IPS DF 4.7 (cell line): ENCODE results near the gene SMAD2.

Experiments used
- DNase-seq: peaks from one replicate; pipeline ENCODE4 v3.0.0-alpha.2; 2013; ENCODE audit warnings: low spot score; ENCODE audit errors: extremely low read depth

SMAD2 gene

GRCh38 chr18:47898055-47898454 lies 32.4 kb downstream of the SMAD2 start:
- DNase-seq = no peak

DNA sequence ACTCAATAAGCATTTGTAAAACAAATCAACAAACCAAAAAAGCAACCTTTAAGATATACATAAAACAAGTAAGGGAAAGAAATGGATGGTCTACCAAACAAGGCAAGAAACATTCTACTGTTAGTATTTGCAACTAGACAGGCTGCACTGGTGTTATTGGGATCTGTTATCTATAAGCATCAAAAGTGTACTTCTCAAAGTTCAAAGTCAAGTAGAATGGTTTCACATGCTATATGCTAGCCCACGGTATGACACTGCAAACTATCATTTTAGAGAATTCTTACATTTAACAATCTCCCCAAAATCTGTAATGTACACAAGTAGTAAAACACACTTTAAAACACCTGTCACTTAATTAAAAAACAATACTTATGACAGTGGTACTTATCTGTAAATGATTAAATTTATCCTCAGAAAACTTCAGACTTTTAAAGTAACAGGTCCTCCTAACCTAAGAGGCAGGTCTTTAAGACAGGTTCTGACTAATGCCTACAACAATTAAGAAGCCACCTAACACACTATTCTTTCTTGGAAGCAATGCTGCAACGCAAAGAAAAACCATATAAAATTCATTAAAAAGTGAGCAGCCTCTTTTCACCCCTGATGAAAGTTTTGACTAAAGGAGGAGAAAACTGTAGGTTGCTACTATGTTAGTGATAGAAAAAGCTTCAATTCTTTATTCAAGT lies 34.8 kb downstream of the SMAD2 start:
- DNase-seq = no peak

- no peak for DNase-seq
These were observed 36.3 kb downstream of the SMAD2 start for GRCh38 chr18:47893939-47894699.

DNA sequence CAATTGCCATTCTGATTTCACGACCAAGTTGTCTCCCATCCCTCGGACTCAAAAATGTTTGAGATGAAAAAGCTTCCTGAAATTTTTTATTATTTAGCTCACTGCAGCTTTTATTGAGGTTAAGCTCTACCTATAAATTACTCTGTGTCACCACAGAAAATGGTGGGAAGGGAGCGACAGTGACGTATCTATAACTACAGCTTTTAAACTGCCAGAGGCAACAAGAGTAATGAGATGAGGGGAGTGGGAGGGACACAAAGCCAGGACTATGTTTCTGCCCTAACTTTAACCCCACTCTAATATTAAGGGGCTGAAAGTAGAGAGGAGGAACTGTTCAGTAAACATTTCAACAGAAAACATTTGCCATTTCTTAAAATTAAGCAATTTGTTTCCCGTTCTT lies 37.4 kb downstream of the SMAD2 start:
- no peak for DNase-seq

DNA sequence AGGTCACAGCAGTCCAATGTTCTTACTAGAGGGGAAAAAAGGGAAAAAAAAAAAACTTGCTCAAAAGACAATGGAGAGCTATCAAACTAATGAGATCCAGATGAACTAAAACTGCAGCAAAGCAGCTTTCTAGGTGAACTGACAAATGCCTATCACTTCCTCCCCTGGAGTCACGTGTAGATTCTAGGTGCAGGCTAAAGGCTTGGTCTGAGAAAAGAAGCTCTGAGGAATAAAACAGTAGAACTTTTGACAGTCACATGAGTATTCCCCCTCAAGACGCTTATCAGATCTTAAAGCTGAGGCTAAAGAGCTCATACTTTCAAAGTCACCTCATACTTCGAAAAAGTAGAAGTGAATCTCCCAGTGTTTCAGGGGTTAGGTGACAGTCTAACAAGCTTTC lies 42.3 kb downstream of the SMAD2 start:
- no peak for DNase-seq

DNA sequence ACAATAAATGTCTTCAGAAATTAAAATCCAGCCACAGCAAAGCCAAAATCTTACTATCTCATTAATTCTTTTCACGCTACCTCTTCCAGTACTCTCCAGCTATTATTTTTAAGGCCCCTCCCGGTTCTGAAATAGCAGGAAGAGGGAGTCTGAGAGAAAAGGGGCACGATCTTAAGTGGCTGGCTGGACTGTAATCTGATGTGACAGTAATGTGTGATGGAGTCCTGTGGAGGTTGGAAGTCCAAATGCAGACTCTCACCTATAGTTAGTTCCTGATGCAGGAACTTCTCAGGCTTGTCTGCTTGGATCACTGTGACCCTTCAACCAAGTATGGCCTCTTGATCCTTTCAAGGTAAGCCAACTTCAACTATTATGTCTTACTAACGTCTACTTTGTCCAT lies 43.2 kb downstream of the SMAD2 start:
- DNase-seq = no peak

DNA sequence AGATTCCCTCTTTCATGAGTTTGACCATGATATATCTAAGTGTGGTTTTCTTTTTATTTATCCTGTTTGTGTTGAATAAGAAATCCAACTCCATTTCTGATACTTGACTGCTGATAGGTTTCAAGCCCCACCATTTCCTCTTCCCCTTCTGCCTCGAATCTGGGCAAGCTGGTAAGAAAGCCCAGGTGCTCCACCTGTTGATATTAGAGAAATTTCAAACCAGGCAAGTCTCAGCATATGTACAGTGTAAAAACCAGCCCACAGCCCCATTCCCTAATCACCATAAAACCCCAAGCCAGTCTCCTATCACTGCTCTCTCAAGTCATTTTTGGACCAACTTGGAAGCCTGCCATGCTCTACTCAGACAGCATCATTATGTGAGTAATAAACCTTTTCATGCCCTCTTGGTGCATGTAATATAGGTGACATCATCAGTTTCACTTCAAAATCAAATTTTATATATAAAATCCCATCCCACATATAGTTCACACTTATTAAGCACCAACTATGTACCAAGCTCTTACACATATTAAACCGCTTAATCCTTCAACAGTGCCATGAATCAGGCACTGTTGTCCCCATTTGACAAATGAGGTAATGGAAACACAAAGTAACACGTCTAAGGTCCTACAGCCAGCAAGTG lies 46.6 kb downstream of the SMAD2 start:
- no peak for DNase-seq

DNA sequence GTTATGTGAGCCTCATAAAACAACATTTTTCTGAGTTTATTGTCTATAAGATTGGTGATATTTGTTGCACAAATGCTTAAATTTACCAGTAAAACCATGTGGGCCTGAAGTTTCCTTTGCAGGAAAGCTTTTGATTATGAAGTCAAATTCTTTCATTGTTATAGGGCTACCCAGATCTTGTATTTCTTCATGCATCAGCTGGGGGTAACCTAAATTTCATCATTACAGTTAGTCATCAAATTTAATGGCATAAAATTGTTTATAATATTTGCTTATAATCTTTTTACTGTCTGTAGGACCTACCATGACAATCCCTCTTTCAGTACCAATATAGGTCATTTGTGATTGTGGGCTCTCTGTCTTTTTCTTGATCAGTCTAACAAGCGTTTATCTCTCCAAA lies 47.8 kb downstream of the SMAD2 start:
- DNase-seq = no peak

GRCh38 chr18:47881752-47882455 lies 48.6 kb downstream of the SMAD2 start:
- DNase-seq = no peak

DNA sequence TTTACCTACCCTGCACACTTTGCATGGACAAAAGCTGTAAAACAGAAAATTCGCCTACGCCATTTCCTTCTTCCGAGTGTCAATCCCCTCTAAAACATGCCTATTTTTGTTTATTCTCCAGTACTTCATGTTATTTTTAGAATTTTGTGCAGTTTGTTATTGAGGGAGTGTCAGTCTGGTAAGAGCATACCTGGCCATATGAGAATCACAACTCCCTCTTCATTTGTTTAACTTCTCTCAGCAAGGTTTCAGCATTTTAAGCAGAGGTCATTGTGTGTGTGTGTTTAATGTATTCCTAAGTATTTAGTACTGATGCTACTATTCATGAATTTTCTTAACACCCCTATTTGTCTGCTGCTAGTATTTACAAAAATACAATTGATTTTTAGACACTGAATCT lies 49.4 kb downstream of the SMAD2 start:
- no peak for DNase-seq

GRCh38 chr18:47877892-47878291 lies 52.6 kb downstream of the SMAD2 start:
- no peak for DNase-seq

DNA sequence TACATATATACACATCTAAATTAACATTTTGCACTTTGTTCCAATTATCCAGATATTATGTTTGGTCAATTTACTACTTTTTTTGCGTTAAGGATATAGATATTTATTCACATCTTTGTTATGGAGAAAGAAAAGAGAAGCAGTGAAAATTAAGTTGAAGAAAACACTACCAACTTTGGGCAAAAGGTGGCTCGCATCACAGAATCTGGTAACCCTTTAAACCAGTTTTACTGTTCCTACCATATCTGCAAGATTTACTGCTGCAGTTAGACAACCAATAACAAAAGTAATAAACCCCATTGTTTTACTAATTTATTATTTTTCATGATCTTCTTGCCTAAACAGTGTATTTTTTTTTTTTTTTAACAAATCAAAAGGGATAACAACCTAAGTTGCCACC lies 53.6 kb downstream of the SMAD2 start:
- DNase-seq = no peak

DNA sequence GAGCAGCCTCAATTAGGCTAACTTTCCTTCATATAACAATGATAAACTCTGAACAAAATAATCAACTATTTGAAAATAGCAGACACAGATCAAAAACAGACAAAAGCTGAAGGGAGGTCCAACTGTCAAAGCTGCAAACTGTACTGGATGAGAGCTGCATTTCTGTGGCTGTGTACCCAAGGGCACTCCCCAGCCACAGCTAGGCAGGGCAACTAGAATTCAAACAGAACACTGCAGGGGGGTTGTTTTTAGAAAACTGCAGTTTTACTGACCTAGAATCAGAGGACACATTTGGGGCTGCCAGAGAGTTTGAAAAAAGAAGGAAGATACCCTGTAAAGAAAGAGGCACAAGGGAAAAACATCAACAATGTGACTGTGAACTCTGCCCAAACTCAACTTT lies 56.8 kb downstream of the SMAD2 start:
- DNase-seq = no peak

- no peak for DNase-seq
These were observed 58.0 kb downstream of the SMAD2 start for GRCh38 chr18:47872426-47872825.

- DNase-seq = no peak
These were observed 59.2 kb downstream of the SMAD2 start for GRCh38 chr18:47871288-47871687.

- DNase-seq = no peak
These were observed 59.9 kb downstream of the SMAD2 start for GRCh38 chr18:47870605-47871004.

- no peak for DNase-seq
These were observed 61.7 kb downstream of the SMAD2 start for GRCh38 chr18:47868744-47869143.

GRCh38 chr18:47865183-47865582 lies 65.3 kb downstream of the SMAD2 start:
- DNase-seq = no peak

GRCh38 chr18:47863041-47863440 lies 67.4 kb downstream of the SMAD2 start:
- DNase-seq = no peak

DNA sequence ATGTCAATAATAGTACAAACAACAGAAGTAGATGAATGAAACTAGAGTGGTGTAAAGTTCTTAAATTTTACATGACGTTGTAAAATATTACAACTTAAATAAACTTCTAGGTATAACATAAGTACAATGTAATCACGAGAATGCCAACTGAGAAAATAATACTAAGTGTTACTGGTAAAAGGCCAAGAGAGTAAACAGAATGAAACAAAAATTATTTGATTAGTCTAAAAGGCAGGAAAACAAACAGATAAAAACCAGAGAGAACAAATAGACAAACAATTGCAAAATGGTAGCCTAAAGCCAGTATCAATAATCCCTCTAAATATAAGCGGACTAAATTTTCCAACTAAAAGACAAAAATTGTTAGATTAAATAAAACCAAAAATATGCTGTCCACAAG lies 71.9 kb downstream of the SMAD2 start:
- DNase-seq = no peak

GRCh38 chr18:47847635-47848034 lies 82.8 kb downstream of the SMAD2 start:
- DNase-seq = no peak

DNA sequence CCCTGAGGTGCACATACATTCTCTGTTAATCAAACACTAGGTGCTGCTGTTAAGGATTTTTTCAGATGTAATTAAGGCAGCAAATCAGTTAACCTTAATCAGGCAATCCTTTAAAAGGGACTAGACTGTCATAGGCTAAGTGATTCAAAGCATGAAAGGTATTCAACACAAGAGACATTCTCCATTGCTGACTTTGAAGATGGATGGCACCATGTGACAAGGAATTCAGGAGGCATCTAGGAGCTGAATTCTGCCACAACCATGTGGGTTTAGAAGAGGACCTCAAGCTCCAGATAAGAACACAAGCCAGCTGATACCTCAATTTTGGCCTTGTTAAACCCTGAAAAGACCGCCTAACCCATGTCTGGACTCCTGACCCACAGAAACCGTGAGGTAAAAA lies 84.0 kb downstream of the SMAD2 start:
- no peak for DNase-seq
